Measurements from ENCODE around the gene HOXC13.

The HOXC13 gene

GRCh38 chr12:53955036-53955775 is 16.6 kb downstream of the HOXC13 start:
- peak; percentile 75 for DNase-seq

GRCh38 chr12:53955776-53956250 is 17.2 kb downstream of the HOXC13 start:
- DNase-seq = no peak

GRCh38 chr12:53956251-53956887 is 17.7 kb downstream of the HOXC13 start:
- DNase-seq = peak; percentile 69

DNA sequence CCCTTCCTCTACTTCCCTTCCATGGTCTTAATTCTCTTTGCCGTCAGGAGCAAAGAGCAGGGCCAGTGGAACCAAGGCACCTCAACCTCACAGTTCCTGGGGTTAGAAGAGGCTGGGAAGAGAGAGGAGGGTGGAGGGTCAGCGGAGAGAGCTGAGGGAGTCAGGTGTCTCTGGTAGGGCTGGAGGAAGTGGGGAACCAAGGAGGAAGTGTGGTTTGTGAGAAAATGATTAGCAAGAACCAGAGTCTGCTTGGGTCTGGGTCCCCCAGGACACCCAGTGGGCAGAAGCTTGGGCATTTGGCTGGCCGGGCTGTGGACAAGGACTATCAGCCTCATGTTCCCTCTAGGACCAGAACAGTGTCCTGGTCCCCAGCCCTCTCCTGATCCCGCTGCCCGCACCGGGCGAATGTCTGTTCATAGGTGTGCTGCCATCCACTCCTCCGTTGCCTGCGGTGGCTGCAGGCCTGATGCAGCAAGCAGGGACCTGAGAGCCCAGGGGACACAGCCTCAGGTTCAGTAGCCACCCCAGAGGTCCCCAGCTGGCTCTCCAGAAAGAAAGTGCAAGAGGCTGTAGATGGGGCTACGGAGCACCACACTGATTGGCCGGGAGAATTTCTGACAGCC is 18.4 kb downstream of the HOXC13 start:
- peak; percentile 46 for DNase-seq

DNA sequence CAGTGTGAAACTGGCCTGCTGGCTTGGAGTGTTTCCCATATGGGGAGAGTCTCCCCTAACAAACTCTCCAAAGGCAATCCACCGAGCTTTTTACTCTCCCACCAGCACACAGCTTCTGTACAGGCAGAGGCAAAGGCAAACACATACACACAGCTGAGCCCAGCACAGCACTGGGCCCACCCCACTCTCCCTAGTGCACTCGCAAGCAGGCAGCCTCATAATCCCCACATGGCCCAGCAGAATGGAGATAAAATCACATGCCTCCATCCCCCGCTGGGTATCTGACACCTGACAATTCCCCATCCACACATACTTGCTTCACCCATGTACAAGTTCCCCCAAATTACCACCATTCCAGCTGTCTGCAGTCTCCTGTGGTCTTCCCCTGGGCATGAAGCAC is 19.5 kb downstream of the HOXC13 start:
- no peak for DNase-seq

- DNase-seq = no peak
Observed at GRCh38 chr12:53959314-53959713, 20.7 kb downstream of the HOXC13 start.

DNA sequence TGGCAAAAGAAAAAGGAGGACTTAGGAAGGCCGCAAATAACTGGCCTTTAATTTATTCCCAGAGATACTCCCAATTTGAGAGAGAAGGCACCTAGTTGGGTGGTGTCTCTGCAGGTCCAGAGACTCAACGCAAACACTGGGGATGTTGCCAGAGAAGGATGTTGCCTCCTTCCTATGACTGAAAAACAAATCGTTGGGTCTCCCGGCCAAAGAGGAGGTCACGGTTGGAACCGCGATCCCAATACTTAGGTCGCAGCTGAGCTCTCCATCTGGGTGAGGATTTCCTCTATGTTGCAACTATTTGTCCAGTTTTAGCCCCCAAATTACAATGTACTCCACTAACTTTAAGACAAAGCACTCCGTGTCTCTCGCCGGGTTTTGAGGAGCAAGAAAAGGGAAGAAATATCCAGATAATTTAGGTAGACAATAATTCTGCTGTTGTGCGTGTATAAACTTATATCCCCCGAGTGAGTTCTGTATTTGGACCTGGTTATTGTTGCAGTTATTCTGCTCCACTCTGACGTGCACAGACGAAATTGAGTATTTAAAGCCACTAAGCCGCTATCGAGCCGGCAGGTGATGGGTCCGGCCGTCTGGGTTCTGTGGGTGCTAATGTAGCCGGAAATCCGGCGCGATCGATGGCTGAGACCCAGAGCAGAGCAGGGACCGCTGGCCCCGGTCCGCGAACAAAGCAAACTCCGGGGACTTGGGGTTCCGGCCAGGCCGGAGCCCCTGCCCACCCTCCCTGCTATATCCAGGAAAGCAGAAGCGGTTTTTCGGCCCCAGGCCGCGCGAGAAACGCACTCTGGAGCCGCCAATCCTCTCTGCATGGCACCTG is 21.8 kb downstream of the HOXC13 start:
- no peak for DNase-seq

- DNase-seq = peak; percentile 84
Observed at GRCh38 chr12:53961025-53961761, 22.6 kb downstream of the HOXC13 start.

DNA sequence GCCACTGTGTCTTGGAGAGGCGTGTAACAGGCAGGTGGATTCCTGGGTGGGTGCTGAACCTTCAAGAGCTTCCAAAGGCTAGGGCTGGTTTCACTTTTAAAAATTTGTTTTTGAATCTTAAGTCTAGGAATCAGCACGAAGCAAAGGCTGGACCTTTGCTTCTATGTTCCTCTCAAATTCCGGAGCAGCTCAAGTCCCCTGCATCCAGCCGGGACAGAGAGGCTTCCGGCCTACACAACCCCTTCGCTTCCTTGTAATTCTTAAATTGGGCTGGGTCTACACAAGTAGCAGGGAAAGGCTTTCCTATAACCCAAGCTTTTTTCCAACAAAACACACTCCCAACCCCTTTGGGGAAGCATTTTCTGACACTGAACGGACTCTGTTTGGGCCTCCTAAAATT is 24.4 kb downstream of the HOXC13 start:
- no peak for DNase-seq

GRCh38 chr12:53963434-53964314 is 25.0 kb downstream of the HOXC13 start:
- DNase-seq = peak; percentile 50

DNA sequence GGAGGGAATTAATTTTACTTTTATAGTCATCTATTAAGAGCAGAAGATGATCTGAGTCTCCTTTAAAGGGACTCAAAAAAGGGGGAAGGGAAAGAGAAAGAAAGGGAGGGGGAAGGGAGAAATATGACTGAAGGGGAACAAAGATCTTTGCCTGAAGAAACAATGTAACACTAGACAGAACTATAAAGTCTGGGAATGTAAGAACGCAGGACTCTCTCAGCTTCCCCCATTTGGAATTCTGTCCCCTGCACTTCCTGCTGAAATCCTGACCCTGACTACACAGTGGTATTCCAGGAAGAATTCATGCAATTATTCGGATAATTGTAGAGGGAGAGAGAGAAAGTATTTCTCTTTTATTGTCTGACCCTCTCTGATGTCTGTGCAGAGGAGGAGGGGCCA is 25.7 kb downstream of the HOXC13 start:
- peak; percentile 44 for DNase-seq

GRCh38 chr12:53965281-53966084 is 26.9 kb downstream of the HOXC13 start:
- peak; percentile 70 for DNase-seq

- DNase-seq = no peak
Observed at GRCh38 chr12:53966085-53966384, 27.4 kb downstream of the HOXC13 start.

GRCh38 chr12:53966385-53967133 is 27.9 kb downstream of the HOXC13 start:
- DNase-seq = peak; percentile 77

- no peak for DNase-seq
Observed at GRCh38 chr12:53967421-53967925, 28.8 kb downstream of the HOXC13 start.

GRCh38 chr12:53968214-53969127 is 29.8 kb downstream of the HOXC13 start:
- no peak for DNase-seq

GRCh38 chr12:53969588-53970259 is 31.1 kb downstream of the HOXC13 start:
- no peak for DNase-seq
